Sigmoid colon (tissue), 4 donors: ENCODE measurements around the gene EML6.

ENCODE experiments used
- EP300 ChIP-seq, 4 donors: sonication (generic); formaldehyde crosslinking; IDR thresholded peaks; one replicate each; pipeline ENCODE4 v1.6.1; 2017; ENCODE audit warnings: antibody characterized with exemption in 4 of 4
- POLR2A ChIP-seq, 2 donors: fragments of 450-650 bp; IDR thresholded peaks; one replicate each; pipeline ENCODE4 v1.6.1; 2016; ENCODE audit warnings: antibody characterized with exemption in 2 of 2, mild to moderate bottlenecking in 2 of 2, moderate library complexity in 2 of 2
- POLR2AphosphoS5 ChIP-seq, 4 donors: sonication (generic); formaldehyde crosslinking; IDR thresholded peaks; one replicate each; pipeline ENCODE4 v1.6.1; 2017; ENCODE audit warnings: antibody characterized with exemption in 4 of 4
- TF ChIP-seq, protein P1 (sequence below), 4 experiments: fragments of 450-650 bp in 3 of 4; fragments of 200-600 bp in 1 of 4; IDR thresholded peaks; one replicate each; pipeline ENCODE4 v1.5.1; 2016 to 2019; ENCODE audit warnings: antibody characterized with exemption in 4 of 4, mild to moderate bottlenecking in 3 of 4, moderate library complexity in 2 of 4

- TF ChIP-seq, protein P1, sequence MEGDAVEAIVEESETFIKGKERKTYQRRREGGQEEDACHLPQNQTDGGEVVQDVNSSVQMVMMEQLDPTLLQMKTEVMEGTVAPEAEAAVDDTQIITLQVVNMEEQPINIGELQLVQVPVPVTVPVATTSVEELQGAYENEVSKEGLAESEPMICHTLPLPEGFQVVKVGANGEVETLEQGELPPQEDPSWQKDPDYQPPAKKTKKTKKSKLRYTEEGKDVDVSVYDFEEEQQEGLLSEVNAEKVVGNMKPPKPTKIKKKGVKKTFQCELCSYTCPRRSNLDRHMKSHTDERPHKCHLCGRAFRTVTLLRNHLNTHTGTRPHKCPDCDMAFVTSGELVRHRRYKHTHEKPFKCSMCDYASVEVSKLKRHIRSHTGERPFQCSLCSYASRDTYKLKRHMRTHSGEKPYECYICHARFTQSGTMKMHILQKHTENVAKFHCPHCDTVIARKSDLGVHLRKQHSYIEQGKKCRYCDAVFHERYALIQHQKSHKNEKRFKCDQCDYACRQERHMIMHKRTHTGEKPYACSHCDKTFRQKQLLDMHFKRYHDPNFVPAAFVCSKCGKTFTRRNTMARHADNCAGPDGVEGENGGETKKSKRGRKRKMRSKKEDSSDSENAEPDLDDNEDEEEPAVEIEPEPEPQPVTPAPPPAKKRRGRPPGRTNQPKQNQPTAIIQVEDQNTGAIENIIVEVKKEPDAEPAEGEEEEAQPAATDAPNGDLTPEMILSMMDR (IDR thresholded peaks at IDR 0.05): no peak
- no peak for TF ChIP-seq POLR2AphosphoS5 (IDR thresholded peaks at IDR 0.05)
- no peak for TF ChIP-seq POLR2A (IDR thresholded peaks at IDR 0.05)
- no peak for TF ChIP-seq EP300 (IDR thresholded peaks at IDR 0.05)
Measured at GRCh38 chr2:54741250-54741649, 17.8 kb downstream of the EML6 start.
